NOMO-1 (cell line): ENCODE data around the gene AVPR1B.

Source experiments
- DNase-seq, 2 experiments: peaks; one replicate each; lab custom pipeline; 2025; ENCODE audit not compliant: unreplicated experiment in 2 of 2; lab: John Stamatoyannopoulos, UW

The AVPR1B gene, protein sequence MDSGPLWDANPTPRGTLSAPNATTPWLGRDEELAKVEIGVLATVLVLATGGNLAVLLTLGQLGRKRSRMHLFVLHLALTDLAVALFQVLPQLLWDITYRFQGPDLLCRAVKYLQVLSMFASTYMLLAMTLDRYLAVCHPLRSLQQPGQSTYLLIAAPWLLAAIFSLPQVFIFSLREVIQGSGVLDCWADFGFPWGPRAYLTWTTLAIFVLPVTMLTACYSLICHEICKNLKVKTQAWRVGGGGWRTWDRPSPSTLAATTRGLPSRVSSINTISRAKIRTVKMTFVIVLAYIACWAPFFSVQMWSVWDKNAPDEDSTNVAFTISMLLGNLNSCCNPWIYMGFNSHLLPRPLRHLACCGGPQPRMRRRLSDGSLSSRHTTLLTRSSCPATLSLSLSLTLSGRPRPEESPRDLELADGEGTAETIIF

DNA sequence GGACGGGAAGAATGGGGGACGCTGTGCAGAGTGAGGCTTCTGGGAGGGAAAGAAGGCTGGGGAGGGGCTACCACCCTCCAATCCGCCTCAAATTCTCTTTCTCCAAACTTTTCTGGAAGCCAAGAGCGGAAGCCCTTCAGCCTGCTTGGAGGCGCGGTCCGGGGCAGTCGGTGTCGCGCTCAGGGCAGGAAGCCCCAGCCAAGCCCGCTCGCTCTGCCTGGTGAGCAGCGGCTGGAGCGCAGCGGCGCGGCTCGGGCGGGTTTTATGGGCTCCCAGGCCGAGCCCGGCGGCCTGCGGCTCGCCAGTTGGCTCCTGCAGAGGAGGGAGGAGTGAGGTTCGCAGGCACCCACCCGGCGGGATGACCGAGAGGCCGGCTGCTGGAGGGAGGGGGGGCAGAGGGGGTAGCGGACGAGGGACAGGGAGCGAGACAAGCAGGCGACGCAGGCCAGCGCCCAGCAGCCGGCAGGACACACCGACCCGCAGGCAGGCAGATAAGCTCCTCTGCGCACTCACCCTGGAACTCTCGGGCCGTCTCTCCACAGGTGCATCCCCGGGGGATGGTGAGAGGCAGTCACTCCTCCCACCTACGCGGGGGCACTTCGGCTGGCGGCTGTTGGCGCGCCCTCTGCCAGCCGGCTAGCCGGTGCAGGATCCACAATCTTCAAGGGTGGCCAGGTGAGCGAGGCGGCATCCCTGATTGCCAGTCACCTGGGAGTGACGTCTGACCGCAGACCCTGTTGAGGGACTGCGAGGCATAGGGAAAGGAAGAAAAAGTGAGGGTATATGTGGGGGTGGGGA, at the start of gene AVPR1B:
Gene AVPR1B, minus strand, starts transcription at position 238 of the 798 bp plus-strand sequence. CDS start 498 bp downstream, outside the sequence.
- peak; percentile 20 to 29 for DNase-seq

DNA sequence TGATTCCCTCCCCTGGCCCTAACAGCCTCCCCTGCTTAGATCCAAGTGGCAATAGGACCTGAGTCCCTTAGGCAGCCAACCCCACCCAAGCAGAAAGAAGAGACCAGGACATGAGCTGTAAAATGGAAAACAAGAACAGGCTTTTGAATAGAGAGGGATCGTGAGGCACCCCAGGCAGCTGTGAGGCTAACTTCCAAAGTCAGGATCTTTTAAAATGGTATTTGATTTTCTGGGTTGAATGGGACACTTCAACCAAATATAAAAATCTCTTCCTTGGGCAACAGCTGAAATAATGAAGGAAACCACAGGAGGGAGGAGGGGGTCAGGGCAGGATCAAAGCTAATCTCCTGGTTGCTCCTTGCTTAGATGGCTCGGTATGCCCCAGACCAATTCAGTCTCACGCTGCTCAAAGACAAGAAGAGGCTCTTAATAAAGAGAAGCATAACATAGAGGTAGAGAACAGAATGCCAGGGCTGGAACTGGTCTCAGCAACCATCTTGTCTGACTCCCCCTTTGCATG, 28.6 kb upstream of the AVPR1B start:
- no peak for DNase-seq

DNA sequence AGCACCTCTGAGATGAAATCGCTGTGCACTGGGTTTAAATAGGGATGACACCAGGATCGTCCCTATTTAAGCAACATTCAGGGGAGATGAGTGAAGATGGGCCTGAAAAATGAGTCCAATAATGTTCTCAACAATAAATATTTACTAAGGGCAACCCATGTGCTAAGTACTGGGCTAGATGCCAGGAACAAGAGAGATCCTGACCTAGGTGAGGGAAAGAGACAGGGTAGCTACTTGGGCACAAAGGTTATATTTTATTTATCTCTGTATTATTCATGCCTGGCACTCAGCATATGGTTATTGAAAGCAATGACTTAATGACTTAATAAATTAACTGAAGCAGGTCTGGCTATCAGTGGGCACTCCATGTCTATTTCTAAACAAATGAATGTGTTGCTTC, 27.4 kb upstream of the AVPR1B start:
- no peak for DNase-seq

DNA sequence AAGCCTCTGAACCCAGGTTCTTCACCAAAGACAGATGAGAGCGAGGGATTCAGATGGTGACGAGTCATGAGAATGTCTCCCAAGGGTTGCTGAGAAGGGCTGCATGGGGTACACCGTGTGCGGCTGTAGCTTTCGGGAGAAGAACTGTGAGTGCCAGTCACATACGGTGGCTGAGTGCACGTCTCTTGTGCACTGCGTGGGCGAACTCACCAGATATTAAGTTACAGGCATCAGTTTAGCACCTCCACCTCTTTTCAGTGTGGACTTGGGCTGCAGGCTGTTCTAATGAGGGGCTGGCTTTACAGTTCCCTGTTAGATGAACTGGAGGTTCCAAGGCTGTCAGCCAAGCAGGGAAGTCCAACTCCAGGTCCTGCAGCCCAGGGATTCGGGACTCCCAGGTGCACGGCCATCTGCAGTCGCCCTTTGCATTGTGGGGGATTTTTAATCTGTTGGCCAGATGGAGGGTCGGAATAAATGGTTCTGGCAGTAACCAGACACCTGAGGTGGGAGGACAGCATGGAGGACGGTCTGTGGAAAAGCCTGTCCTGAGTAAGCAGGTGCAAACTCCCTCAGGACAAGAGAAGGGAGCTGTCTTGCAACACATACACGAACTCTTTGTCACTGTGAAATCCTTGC, 26.5 kb upstream of the AVPR1B start:
- no peak for DNase-seq

DNA sequence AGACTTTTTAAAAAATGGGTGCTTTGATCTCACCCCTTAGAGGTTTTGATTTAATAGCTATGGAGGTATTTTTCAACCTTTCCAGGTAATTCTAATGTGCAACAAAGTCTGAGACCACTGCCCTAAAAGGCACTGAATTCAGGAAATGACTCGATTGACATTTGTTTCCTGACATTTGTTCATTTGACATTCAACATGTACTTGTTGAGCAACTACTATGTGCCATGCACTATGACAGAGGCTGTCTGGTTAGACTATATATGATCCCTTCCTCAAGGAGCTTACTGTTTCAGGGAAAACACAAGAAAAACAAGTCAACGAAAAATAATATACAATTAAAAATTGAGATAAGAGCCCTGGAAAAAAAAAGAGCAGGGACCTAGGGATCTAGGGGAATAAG, 25.6 kb upstream of the AVPR1B start:
- DNase-seq, result no peak

DNA sequence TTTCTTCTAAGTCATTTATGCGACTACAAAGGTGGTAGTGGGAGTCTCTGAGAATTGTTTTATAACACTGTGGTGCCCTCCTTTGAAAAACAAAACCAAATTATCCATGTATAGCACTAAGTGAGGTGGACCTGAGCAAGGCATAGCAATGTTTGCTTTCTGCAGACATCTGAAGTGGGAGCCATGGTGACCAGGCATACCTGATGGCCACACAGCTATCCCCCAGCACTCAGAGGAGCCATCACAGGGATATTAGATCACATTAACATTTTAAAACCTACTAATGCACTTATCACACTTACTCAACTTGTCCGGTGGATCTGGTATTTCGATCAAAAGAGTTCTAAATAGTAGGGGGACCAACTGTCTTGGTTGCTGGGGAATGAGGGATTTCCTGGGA, 24.8 kb upstream of the AVPR1B start:
- DNase-seq, result no peak

DNA sequence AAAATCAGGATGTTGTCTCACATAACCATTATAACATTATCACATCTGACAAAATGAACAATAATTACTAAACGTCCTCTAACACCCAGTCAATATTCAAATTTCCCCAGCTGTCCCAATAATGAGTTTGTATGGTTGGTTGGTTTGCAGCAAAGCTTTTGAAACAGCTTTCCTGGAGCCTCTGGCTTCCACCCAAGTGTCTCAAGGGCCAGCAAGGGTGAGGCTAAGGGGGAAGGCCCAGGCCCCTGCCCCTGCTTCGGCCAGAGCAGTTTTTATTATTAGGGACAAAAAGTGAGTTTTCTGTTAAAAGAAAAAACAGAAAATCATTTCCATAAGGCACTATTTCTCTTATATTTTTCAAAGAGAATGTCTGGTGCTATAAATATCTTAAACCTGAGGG, 19.1 kb upstream of the AVPR1B start:
- DNase-seq, result no peak

DNA sequence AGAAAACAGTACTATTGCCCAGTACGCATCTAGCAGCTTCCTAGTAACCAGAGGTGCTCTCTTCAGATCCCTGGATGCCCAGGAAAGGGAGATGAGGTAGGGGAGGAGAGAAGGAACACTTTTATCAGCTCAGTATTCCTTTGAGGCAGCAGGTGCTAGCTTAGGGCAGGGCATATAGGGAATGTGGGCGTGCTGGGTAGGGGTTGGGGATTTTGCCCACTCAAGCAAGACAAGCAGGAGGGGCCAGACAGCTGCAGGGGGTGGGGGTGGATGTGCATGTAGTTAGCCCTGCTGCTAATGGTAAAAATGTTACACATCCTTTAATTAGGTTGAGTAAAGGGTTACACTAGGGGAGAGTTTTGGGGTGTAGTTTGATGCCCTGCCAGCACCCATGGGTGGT, 18.1 kb upstream of the AVPR1B start:
- DNase-seq, result no peak

DNA sequence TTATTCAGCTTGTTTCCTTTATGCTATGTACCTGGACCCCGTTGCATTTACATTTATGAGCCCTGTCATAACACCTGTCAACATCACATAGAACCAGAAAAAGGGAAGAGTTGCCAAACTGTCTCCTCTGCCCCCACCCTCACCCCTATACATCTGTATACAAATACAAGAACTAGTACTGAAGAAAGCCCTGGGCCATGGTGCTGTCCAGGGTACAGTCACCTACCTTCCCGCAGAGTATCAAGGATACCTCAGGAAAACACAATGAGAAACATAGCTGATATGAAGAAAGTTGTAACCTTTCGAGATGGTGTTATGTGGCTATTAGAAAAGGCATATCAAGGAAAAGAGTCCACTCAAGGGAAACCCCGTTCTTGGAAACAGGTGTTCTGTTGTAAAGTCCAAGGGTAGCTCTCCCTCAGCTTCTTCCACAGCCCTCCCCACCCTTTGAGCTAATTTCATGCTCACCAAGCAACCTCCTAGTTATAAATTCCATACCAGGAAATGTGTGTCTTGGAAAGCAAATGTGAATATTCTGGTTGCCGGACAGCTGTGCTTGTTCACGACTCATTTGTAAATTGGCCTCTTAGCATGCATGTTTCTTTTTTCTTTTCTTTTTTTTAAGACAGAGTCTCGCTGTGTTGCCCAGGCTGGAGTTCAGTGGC, 16.7 kb upstream of the AVPR1B start:
- DNase-seq, result no peak

DNA sequence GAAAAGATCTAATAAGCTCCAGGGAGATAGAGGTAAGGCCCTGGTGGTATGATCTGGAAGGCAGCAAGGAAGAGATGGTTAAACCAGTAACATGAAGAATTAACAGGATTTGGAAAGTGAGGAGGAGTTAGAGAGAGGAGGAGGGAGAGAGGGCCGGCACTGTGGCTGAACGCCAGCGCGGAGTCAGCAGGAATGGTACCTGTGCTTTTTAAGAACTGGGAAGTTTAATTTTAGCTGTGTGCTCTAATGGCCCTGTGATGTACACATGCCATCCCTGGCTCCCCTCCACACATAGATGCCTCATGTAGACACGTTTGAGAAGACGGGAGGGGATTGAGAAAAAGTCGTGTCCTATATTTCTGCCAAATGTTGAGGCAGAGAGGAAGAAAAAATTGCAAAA, 13.8 kb upstream of the AVPR1B start:
- DNase-seq, result no peak

DNA sequence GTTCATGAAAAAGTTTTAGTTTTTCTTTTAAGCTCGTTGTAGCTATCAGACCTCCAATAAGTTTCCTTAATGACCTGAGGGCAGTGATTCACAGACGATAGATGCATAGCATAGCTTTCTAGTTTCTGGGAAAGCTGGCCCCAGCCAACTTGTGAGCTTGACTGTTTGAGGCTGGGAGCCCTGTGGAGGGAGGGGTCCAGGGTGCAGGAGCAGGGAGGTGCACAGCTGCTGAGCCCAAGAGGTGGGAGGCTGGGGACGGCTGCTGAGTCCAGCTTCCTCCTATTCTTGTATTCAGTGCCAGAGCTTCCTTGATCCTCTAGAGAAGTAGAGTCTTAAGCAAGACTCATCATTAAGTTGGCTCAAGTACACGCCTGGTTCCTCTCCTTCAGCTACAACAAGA, 11.0 kb upstream of the AVPR1B start:
- peak; percentile 37 to 79 for DNase-seq

DNA sequence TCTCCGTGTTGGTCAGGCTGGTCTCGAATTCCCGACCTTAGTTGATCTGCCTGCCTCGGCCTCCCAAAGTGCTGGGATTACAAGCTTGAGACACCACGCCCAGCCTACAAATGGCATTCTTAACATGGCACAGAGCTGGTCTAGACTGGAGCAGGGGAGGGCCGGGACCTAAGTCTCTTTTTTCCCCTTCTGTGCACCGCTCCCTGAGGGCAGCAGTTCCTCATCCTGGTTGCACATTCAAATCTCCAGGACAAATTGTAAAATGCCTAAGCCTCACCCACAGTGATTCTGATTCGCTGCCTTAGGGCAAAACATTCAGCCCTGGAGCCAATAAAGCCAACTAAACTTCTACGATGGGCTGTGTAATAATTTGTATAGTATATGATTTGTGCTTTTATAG, 10.1 kb upstream of the AVPR1B start:
- no peak for DNase-seq

DNA sequence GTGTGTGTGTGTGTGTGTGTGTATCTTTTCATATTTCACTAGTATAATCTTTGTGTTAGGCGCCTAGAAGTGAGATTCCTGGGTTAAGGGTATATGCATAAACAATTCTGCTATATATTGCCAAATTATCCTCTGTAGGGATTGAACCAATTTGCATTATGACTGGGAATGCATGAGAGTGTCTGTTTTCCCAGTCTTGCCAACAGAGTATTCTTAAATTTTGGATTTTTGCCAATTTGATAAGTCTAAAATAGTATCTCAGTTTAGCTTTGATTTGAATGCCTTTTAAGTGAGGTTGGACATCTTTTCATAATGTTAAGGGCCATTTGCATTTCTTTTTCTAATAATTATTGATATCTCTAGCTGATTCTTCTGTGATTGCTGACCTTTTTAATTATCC, 8.2 kb upstream of the AVPR1B start:
- DNase-seq, result no peak

DNA sequence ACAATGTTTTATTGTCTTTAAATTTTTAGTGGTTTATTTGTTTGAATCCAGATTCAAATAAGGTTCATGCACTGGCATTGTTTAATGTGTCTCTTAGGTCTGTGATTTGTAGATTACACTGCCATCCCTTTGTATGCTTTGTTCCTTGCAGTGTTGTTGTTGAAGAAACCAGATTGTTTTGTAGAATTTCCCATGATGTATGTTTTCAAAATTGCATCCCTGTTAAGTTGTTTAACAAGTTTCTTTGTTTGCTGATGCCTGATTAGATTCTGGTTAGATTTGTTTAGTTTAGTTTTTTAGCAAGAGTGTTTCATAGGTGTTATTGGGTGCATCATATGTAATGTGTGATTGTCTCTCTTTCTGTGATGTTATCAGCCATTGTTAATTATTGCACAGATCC, 5.5 kb upstream of the AVPR1B start:
- no peak for DNase-seq

DNA sequence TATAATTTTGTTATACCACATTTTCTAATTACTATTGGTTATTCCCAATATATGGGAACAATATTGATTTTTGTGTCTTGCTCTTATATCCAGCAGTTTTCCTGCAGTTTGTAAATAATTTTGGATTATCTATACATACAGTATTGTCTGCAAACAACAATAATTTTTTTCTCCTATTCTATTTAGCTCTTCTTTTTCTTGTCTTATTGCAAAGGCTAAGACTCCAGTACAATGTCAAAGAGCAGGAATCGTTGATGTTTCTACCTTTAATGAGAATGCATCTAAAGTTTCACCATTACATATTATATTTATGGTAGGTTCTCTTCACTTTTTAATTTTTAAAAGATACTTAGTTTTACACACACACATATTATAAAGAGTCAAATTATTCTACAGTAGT, 4.1 kb upstream of the AVPR1B start:
- DNase-seq, result no peak

DNA sequence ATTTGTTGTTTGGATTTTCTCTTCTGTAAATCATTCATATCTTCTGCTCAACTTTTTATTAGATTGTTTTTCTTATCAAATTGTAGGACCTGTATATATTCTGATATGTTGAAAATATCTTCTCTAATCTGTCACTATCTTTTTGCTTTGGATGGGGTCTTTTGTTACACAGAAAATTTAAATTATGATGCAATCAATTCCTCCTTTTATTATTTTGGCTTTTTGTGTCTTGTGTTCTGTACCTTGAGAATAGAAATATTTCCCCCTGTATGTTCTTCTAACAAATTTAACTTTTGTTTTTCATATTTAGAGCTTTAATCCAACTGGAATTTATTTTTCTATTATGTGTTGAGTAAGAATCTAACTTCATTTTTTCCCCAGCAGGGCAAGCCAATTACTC, 3.2 kb upstream of the AVPR1B start:
- no peak for DNase-seq

DNA sequence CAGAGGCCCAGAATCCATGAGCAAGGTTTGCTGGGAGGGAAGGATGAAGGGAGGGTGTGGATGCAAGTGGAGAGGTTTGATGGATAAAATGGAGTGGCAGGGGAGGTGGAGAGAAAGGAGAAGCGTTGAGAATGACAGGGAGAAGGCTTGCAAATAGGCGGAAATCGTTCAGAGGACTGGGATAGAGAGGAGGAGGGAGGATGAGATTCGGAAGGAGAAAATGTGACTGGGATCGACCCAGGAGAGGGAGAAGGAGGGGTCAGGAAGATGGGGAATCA, 376 bp downstream of the AVPR1B start:
- no peak for DNase-seq

DNA sequence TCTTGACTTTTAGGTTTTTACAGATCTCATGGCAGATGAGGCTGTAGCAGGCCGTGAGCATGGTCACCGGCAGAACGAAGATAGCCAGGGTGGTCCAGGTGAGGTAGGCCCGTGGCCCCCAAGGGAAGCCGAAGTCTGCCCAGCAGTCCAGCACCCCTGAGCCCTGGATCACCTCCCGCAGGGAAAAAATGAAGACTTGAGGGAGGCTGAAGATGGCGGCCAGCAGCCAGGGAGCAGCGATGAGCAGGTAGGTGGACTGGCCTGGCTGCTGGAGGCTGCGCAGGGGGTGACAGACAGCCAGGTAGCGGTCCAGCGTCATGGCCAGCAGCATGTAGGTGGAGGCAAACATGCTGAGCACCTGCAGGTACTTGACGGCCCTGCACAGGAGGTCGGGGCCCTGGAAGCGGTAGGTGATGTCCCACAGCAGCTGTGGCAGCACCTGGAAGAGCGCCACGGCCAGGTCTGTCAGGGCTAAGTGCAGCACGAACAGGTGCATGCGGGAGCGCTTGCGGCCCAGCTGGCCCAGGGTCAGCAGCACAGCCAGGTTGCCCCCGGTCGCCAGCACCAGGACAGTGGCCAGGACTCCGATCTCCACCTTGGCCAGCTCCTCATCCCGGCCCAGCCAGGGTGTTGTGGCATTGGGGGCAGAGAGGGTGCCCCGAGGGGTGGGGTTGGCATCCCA, 856 bp downstream of the AVPR1B start:
- no peak for DNase-seq

DNA sequence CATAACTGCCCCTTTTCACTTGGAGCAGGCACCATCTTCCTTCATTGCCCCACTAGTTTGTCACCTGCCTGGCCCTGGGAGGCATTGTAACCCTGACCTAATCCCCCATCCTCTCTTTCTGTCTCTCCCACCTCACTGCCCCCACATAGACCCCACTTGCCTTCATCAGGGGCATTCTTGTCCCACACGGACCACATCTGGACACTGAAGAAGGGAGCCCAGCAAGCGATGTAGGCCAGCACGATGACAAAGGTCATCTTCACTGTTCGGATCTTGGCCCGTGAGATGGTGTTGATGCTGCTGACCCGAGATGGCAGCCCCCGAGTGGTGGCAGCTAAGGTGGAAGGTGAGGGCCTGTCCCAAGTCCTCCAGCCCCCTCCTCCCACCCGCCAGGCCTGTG, 1.4 kb downstream of the AVPR1B start:
- DNase-seq, result no peak
